SK-N-SH treated with all-trans-retinoic acid at 6 μM for 48 hours (cell line): ENCODE data around the gene SLC19A1.

ENCODE experiments used
- ATAC-seq: fragments of 200-7000 bp; cut with Tn5 transposase; 3 replicates; pipeline ENCODE4 v1.9.1; 2020; ENCODE audit warnings: mild to moderate bottlenecking, moderate library complexity
- ARNTL ChIP-seq: fragments of 450-650 bp; formaldehyde crosslinking; IDR thresholded peaks from 2 replicates; pipeline ENCODE4 v1.5.0; 2020; ENCODE audit warnings: low read depth, mild to moderate bottlenecking, moderate library complexity, borderline replicate concordance
- CSDC2 ChIP-seq: fragments of 250-450 bp; sonication (Bioruptor Pico); IDR thresholded peaks from 2 replicates; pipeline ENCODE4 v1.5.0; 2020; ENCODE audit warnings: mild to moderate bottlenecking, moderate library complexity
- GLIS3 ChIP-seq: fragments of 250-450 bp; sonication (Bioruptor Pico); IDR thresholded peaks from 2 replicates; pipeline ENCODE4 v1.5.0; 2020; ENCODE audit warnings: mild to moderate bottlenecking, moderate library complexity
- ISL1 ChIP-seq: fragments of 250-450 bp; sonication (Bioruptor Pico); IDR thresholded peaks from 2 replicates; pipeline ENCODE4 v2.1.2; 2022; ENCODE audit warnings: mild to moderate bottlenecking, moderate library complexity
- OSR1 ChIP-seq: fragments of 250-450 bp; sonication (Bioruptor Pico); IDR thresholded peaks from 2 replicates; pipeline ENCODE4 v1.8.0; 2022; ENCODE audit warnings: moderate library complexity, mild to moderate bottlenecking, inconsistent platforms
- POU6F1 ChIP-seq: fragments of 250-450 bp; sonication (Bioruptor Pico); IDR thresholded peaks from 2 replicates; pipeline ENCODE4 v1.8.0; 2021; ENCODE audit warnings: low read depth, mild to moderate bottlenecking, moderate library complexity, borderline replicate concordance
- PPARA ChIP-seq: fragments of 250-450 bp; sonication (Bioruptor Pico); IDR thresholded peaks from 2 replicates; pipeline ENCODE4 v1.5.0; 2020; ENCODE audit warnings: mild to moderate bottlenecking, borderline replicate concordance
- RARB ChIP-seq: fragments of 250-450 bp; sonication (Bioruptor Pico); IDR thresholded peaks from 2 replicates; pipeline ENCODE4 v1.8.0; 2021; ENCODE audit warnings: mild to moderate bottlenecking, moderate library complexity
- SNAI2 ChIP-seq: fragments of 250-450 bp; sonication (Bioruptor Pico); IDR thresholded peaks from 2 replicates; pipeline ENCODE4 v1.5.0; 2020; ENCODE audit warnings: mild to moderate bottlenecking, moderate library complexity
- TOX ChIP-seq: fragments of 250-450 bp; sonication (Bioruptor Pico); IDR thresholded peaks from 2 replicates; pipeline ENCODE4 v1.8.0; 2021; ENCODE audit warnings: mild to moderate bottlenecking, moderate library complexity, borderline replicate concordance
- TSHZ2 ChIP-seq: fragments of 250-450 bp; sonication (Bioruptor Pico); IDR thresholded peaks from 2 replicates; pipeline ENCODE4 v1.5.0; 2020; ENCODE audit warnings: mild to moderate bottlenecking, moderate library complexity
- ZC3H10 ChIP-seq: fragments of 250-450 bp; sonication (Bioruptor Pico); IDR thresholded peaks from 2 replicates; pipeline ENCODE4 v1.5.1; 2021; ENCODE audit warnings: mild to moderate bottlenecking, moderate library complexity
- ZFP30 ChIP-seq: fragments of 450-650 bp; formaldehyde crosslinking; IDR thresholded peaks from 2 replicates; pipeline ENCODE4 v1.5.0; 2022; ENCODE audit warnings: mild to moderate bottlenecking, moderate library complexity
- ZNF565 ChIP-seq: fragments of 450-650 bp; formaldehyde crosslinking; conservative IDR thresholded peaks from 2 replicates; pipeline ENCODE4 v1.5.0; 2020; ENCODE audit warnings: low read depth, mild to moderate bottlenecking, moderate library complexity
- ZNF8 ChIP-seq: fragments of 450-650 bp; formaldehyde crosslinking; IDR thresholded peaks from 2 replicates; pipeline ENCODE4 v1.5.0; 2020; ENCODE audit warnings: mild to moderate bottlenecking, moderate library complexity
- TF ChIP-seq, protein P1 (sequence below): fragments of 250-450 bp; sonication (Bioruptor Pico); IDR thresholded peaks from 2 replicates; pipeline ENCODE4 v1.5.1; 2020; ENCODE audit warnings: low read depth, mild to moderate bottlenecking, moderate library complexity
- TF ChIP-seq, protein P2 (sequence below): fragments of 250-450 bp; sonication (Bioruptor Pico); IDR thresholded peaks from 2 replicates; pipeline ENCODE4 v1.8.0; 2020; ENCODE audit warnings: mild to moderate bottlenecking, moderate library complexity, borderline replicate concordance
- TF ChIP-seq, protein P3 (sequence below): fragments of 250-450 bp; sonication (Bioruptor Pico); IDR thresholded peaks from 2 replicates; pipeline ENCODE4 v1.5.1; 2021; ENCODE audit warnings: mild to moderate bottlenecking, moderate library complexity

The SLC19A1 gene

DNA sequence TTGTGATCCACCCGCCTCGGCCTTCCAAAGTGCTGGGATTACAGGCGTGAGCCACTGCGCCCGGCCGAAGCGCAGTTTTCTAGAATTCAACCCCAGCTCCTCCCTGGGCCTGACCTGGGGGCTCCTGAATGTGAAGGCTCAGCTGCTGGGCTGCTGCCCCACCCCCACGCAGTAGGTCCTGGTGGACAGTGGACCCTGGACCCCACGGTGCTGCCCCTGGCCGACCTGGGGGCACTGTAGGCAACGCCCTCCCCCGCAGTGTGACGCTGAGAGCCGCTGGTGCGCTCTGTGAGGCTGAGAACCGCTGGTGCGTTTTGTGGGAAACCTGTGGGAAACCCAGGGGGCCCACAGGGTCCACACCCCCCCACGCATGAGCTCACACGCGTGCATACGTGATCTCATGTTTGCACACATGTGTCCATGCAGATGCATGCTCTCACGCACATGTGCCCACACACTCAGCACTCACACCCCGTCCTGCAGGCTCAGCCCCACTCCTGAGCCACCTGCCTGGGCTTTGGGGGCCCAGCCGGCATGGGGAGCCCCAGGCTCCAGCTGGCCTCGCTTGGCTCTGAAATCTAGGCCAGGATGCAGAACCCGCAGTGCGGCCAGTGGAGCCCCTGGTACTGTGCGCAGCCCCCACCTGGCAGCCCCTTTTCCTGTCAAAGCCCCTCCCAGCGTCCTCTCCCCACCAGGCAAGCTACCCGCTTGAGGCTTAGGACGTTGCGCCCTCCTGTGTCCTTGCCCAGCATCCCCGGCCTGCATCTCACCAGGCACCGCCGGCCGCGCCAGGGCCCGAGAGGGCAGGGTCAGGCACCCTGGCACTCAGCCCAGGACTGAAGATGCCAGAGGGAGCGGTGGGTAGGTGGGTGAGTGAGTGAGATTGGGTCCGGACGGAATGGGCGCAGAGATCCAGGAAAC lies 69.5 kb downstream of the SLC19A1 start (continued):
- no peak for TF ChIP-seq POU6F1

DNA sequence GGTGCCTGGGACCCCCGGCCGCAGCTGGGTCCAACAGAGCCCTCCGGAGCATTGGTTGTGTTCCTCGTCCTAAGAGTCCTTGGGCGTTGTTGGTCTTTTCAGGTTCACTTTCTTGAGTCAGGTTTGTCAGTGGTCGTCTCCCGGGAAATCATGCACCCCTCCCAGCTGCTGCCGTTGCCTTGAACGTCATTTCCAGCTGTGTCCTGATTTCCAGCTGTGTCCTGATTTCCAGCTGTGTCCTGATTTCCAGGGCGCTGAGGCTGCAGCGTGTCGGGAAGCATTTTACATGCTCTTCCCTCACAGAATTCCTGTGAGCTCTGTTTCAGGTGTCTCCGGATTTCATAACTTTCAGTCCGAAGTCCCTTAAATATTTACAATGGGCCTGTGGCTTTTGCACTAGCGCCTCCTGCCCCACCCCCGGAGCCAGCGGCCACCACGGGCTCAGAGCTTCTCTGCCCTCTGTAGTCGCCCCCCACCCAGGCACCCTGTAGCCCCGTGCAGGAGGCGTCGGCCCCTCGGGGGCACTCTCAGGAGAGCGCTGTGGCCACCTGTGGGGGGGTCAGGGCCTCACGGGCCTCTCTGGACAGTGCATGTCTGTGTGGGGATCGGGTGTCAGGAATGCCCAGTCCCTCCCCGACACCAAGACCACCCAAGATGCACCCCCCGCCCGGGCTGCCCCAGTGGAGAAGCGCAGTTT lies 70.6 kb downstream of the SLC19A1 start:
- no peak; the same call in 2 of the 3 replicates for ATAC-seq
- TF ChIP-seq ZNF565 (CRISPR knock-in tag) (no peak), ZFP30 (CRISPR knock-in tag) (no peak), CSDC2 (CRISPR knock-in tag) (no peak), POU6F1 (no peak), PPARA (CRISPR knock-in tag) (no peak), ISL1 (CRISPR knock-in tag) (no peak), ARNTL (no peak), TSHZ2 (CRISPR knock-in tag) (no peak), ZC3H10 (CRISPR knock-in tag) (no peak), RARB (CRISPR knock-in tag) (no peak), TOX (CRISPR knock-in tag) (no peak), GLIS3 (no peak), SNAI2 (CRISPR knock-in tag) (no peak), ZNF8 (CRISPR knock-in tag) (no peak), OSR1 (CRISPR knock-in tag) (no peak)
- TF ChIP-seq, protein P1, sequence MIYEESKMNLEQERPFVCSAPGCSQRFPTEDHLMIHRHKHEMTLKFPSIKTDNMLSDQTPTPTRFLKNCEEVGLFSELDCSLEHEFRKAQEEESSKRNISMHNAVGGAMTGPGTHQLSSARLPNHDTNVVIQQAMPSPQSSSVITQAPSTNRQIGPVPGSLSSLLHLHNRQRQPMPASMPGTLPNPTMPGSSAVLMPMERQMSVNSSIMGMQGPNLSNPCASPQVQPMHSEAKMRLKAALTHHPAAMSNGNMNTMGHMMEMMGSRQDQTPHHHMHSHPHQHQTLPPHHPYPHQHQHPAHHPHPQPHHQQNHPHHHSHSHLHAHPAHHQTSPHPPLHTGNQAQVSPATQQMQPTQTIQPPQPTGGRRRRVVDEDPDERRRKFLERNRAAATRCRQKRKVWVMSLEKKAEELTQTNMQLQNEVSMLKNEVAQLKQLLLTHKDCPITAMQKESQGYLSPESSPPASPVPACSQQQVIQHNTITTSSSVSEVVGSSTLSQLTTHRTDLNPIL: no peak
- TF ChIP-seq, protein P2, sequence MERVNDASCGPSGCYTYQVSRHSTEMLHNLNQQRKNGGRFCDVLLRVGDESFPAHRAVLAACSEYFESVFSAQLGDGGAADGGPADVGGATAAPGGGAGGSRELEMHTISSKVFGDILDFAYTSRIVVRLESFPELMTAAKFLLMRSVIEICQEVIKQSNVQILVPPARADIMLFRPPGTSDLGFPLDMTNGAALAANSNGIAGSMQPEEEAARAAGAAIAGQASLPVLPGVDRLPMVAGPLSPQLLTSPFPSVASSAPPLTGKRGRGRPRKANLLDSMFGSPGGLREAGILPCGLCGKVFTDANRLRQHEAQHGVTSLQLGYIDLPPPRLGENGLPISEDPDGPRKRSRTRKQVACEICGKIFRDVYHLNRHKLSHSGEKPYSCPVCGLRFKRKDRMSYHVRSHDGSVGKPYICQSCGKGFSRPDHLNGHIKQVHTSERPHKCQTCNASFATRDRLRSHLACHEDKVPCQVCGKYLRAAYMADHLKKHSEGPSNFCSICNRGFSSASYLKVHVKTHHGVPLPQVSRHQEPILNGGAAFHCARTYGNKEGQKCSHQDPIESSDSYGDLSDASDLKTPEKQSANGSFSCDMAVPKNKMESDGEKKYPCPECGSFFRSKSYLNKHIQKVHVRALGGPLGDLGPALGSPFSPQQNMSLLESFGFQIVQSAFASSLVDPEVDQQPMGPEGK: no peak
- TF ChIP-seq, protein P3, sequence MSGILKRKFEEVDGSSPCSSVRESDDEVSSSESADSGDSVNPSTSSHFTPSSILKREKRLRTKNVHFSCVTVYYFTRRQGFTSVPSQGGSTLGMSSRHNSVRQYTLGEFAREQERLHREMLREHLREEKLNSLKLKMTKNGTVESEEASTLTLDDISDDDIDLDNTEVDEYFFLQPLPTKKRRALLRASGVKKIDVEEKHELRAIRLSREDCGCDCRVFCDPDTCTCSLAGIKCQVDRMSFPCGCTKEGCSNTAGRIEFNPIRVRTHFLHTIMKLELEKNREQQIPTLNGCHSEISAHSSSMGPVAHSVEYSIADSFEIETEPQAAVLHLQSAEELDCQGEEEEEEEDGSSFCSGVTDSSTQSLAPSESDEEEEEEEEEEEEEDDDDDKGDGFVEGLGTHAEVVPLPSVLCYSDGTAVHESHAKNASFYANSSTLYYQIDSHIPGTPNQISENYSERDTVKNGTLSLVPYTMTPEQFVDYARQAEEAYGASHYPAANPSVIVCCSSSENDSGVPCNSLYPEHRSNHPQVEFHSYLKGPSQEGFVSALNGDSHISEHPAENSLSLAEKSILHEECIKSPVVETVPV (CRISPR knock-in tag): no peak
